ENCODE data around the gene GSTP1. TPM values are rescaled to one million over a fixed set of nuclear protein-coding genes. Genes with fewer than 3 reads are reported as not detected.

The GSTP1 gene
- total RNA-seq, 2 experiments from 2014 or later: 330 to 337 TPM

DNA sequence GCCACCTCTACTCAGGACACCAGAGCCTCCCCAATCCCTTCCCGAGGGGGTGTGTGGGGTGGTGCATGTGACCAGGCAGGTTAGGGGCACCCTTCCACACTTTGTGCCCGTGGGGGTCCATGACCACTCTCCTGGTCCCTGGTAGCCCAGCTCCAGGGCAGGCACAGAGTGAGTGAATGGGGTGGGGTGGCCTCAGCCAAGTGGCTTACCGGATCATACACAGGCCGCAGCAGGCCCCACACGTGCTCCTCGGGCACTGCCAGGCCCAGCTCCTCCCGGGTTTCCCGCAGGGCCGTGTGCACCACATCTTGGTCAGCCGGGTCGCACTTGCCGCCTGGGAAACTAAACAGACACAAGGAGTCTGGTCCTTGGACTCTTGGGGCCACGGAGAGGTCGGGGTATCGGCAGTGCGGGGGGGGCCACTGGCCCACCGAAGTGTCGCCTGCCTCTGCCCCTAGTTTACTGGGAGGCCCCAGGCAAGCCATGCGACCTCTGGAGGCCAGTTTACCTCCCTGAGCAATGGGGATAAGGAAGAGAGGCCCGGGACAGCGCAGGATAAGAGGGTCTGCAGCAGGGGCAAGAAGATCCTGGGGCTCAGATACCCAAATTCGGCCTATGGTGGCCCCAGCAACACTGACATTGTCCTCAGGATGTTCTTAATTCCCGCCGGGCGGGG is 45.2 kb downstream of the GSTP1 start:
- Mint-ChIP-seq H3K27ac (peak overlapping the region; percentile 94), H3K9me3 (ENCODE audit: insufficient read depth) (no peaks in the 10 kb centered on the region), H3K4me3 (peak overlapping the region; percentile 64), H3K27me3 (ENCODE audit: low read depth) (no peaks in the 10 kb centered on the region), H3K4me1 (ENCODE audit: low read depth) (peaks cover 25% of the 10 kb centered on the region), H3K36me3 (ENCODE audit: low read depth) (no peaks in the 10 kb centered on the region)
- DNase-seq (no peak), ATAC-seq (no peak)
- POLR2A ChIA-PET: interaction anchor here (0.6 to 2.1 kb wide), 10 partner anchors 9 to 392 kb away, joined by 3 to 7 read pairs (median 4); no protein-coding TSS in a partner anchor
- CTCF ChIA-PET: interaction anchor here (1.2 to 7.0 kb wide), 19 partner anchors 9 to 538 kb away, joined by 3 to 111 read pairs (median 11); partner anchors contain the start of genes ACY3, PTPRCAP and TBX10

DNA sequence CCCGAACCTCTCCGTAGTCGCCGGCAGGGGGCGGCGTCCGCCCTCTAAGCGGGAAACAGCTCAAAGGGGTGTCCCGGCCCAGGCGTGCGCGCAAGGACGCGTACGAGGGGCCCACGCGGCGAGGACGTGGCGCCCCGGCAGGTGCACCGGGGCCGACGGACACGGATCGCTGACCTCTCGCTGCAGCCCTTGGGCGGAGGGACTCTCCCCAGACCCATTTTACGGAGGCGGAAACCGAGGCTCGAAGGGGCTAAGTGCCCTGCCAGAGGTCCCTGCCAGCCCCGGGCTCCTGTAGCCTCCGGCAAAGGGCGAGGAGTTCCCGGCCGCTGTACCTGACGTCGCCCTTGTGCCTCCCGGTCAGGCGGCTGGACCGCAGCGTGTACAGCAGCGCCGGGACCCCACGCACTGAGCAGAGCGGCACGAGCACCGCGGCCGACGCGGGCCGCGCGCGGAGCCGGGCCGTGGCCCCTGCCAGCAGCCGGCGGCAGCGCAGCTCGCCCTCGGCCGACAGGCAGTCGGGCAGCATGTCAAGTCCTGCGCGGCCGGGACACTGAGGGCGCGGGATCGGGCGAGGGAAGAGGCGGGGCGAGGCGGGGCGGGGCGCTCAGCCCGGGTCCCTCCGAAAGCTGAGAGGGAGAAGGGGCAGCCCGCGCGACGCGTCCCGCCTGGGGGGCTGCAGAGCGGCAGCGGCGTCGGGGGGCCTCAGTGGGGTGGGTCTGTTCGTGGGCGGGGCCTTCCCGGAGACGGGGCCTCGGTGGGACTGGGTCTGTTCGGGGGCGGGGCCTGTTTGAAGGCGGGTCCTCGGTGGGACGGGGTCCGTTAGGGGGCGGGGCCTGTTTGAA is 46.0 kb downstream of the GSTP1 start, which contains the start of gene NUDT8:
Gene NUDT8 (minus strand): TSS at position 552 of the 842 bp plus-strand sequence. CDS start 26 bp downstream, at position 526.
- H3K36me3 Mint-ChIP-seq (ENCODE audit: low read depth): no peaks in the 10 kb centered on the region
- H3K9me3 Mint-ChIP-seq (ENCODE audit: insufficient read depth): no peaks in the 10 kb centered on the region
- H3K4me3 Mint-ChIP-seq: peak within 1 kb of the TSS; percentile 81
- ChIA-PET CTCF (interaction anchor here (0.6 to 7.0 kb wide), 31 partner anchors 10 to 624 kb away, joined by 3 to 111 read pairs (median 4); partner anchors contain the start of genes ACY3, PPP1CA, PTPRCAP and TBX10), POLR2A (interaction anchor here (0.6 to 2.1 kb wide), 11 partner anchors 10 to 392 kb away, joined by 3 to 12 read pairs (median 4); no protein-coding TSS in a partner anchor)
- peaks cover 25% of the 10 kb centered on the region for H3K4me1 Mint-ChIP-seq (ENCODE audit: low read depth)
- peak within 1 kb of the TSS; percentile 94 for H3K27ac Mint-ChIP-seq
- ATAC-seq: peak; percentile 74
- H3K27me3 Mint-ChIP-seq (ENCODE audit: low read depth): no peaks in the 10 kb centered on the region
- DNase-seq: peak; percentile 94

DNA sequence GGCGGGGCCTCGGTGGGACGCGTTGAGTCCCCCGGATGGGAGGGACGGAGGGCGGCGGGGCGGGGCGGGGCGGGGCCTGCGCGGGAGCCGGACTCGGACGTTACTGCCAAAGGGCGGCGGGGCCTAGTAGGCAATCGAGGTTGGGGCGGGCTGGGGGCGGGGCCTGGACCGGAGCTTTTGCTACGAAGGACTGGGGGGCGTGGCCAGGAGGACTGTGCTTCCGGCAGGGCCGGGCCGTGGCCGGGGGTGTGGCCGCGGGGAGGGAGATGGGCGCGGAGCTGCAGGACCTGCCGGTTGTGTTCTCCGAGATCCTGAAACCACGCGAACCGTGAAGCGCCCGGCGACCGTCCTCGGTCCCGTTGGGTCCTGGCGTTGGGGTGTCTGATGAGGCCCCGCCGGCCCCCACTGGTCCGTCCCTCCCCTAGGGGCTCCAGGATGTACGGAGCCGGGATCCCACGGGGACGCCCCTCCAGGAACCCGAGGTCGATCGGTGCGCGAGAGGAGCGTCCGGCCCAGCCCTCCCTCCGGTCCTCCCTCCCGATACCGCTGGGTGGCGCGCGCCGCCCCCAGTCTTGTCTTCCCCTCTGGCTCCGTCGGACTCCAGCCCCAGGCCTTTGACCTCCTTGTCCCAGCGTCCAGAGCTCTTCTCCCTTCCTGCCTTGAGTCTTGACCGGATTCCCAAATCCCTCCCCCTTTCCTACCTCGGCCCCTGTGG is 46.8 kb downstream of the GSTP1 start:
- H3K4me1 Mint-ChIP-seq (ENCODE audit: low read depth): peaks cover 25% of the 10 kb centered on the region
- CTCF ChIA-PET: interaction anchor here (0.6 to 7.0 kb wide), 29 partner anchors 9 to 623 kb away, joined by 3 to 111 read pairs (median 4); partner anchors contain the start of genes ACY3, PPP1CA and TBX10
- H3K27ac Mint-ChIP-seq: peak overlapping the region; percentile 94
- DNase-seq (peak; percentile 99), ATAC-seq (peak; percentile 71)
- H3K36me3 Mint-ChIP-seq (ENCODE audit: low read depth): no peaks in the 10 kb centered on the region
- H3K4me3 Mint-ChIP-seq: peak overlapping the region; percentile 81
- POLR2A ChIA-PET: interaction anchor here (1.0 to 2.1 kb wide), 6 partner anchors 16 to 393 kb away, joined by 3 to 12 read pairs (median 5); no protein-coding TSS in a partner anchor
- H3K27me3 Mint-ChIP-seq (ENCODE audit: low read depth): no peaks in the 10 kb centered on the region
- no peaks in the 10 kb centered on the region for H3K9me3 Mint-ChIP-seq (ENCODE audit: insufficient read depth)

DNA sequence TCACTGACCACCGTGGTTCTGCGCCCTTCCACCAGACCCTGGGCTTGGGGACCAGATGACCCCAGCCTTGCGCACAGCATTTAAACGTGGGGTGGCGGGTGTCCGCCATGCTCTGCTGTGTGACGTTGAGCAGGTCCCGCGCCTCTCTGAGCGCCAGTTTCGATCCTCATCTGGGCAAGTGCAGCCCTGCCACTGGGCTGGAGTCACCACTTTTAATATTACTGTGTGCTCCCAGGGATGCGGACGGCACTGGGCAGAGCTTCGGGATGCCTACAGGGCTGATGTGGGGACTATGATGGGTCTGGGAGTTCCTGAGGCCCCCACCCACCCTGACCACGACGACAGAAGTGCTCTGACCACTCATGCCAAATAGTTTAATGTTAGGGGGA is 47.3 kb downstream of the GSTP1 start:
- ChIA-PET POLR2A (interaction anchor here (1.5 to 2.1 kb wide), 3 partner anchors 15 to 17 kb away, joined by 4 to 12 read pairs (median 7); no protein-coding TSS in a partner anchor), CTCF (interaction anchor here (1.1 to 7.0 kb wide), 13 partner anchors 9 to 623 kb away, joined by 3 to 111 read pairs (median 19); partner anchors contain the start of genes ACY3 and TBX10)
- Mint-ChIP-seq H3K4me1 (ENCODE audit: low read depth) (peaks cover 25% of the 10 kb centered on the region), H3K36me3 (ENCODE audit: low read depth) (no peaks in the 10 kb centered on the region), H3K27me3 (ENCODE audit: low read depth) (no peaks in the 10 kb centered on the region), H3K27ac (peak overlapping the region; percentile 94), H3K4me3 (peak overlapping the region; percentile 81), H3K9me3 (ENCODE audit: insufficient read depth) (no peaks in the 10 kb centered on the region)
- DNase-seq: no peak
- ATAC-seq: no peak

DNA sequence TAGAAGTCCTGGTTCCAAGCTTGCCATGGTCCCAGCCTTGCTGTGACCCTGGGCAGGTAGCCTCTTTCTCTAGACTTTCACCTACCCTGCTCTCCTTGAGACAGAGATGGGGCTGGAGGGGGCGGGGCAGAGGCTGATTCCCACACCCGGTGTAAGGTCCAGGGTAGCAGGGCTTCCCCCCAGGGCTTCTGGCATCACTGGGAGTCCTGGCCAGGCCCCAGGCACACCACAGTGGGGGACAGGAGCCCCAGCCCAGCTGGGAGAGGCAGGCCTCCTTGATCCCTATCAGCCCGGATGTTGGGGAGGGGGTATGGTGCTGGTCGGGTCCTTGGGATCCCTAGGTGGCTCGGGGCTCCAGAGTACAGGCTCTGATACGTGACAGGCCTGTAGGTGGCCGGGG is 47.8 kb downstream of the GSTP1 start:
- no peak overlapping the region for H3K27ac Mint-ChIP-seq
- ATAC-seq (no peak), DNase-seq (no peak)
- no peaks in the 10 kb centered on the region for H3K9me3 Mint-ChIP-seq (ENCODE audit: insufficient read depth)
- ChIA-PET CTCF (interaction anchor here (4.5 to 7.0 kb wide), 3 partner anchors 15 to 27 kb away, joined by 63 to 111 read pairs (median 90); partner anchors contain the start of gene ACY3), POLR2A (interaction anchor here (1.2 to 1.5 kb wide), 2 partner anchors 17 to 20 kb away, joined by 4 to 5 read pairs; no protein-coding TSS in a partner anchor)
- no peaks in the 10 kb centered on the region for H3K27me3 Mint-ChIP-seq (ENCODE audit: low read depth)
- H3K36me3 Mint-ChIP-seq (ENCODE audit: low read depth): no peaks in the 10 kb centered on the region
- H3K4me3 Mint-ChIP-seq: peak overlapping the region; percentile 81
- H3K4me1 Mint-ChIP-seq (ENCODE audit: low read depth): peaks cover 25% of the 10 kb centered on the region

DNA sequence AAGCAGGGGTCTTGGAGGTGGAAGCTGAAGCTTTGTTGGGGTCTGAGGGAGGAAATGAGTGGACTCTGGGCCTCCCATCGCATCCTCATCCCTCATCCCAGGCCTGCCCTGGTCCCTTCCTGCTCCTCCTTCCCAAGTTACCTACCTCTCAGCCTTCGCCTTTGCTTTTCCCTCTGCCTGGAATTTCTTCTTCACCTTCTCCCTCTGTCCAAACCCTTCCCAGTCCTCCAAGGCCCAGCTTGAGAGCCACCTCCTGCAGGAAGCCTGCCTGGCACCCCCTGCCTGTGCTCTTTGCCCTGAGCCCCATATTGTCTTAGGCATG is 48.2 kb downstream of the GSTP1 start:
- ChIA-PET POLR2A (interaction anchor here (1.2 to 1.5 kb wide), 2 partner anchors 16 to 19 kb away, joined by 4 to 5 read pairs; no protein-coding TSS in a partner anchor), CTCF (interaction anchor here (5.7 to 7.0 kb wide), 2 partner anchors 15 to 16 kb away, joined by 90 to 111 read pairs; partner anchors contain the start of gene ACY3)
- Mint-ChIP-seq H3K4me1 (ENCODE audit: low read depth) (peaks cover 28% of the 10 kb centered on the region), H3K9me3 (ENCODE audit: insufficient read depth) (no peaks in the 10 kb centered on the region), H3K4me3 (no peak overlapping the region), H3K27me3 (ENCODE audit: low read depth) (no peaks in the 10 kb centered on the region), H3K27ac (peak overlapping the region; percentile 44), H3K36me3 (ENCODE audit: low read depth) (no peaks in the 10 kb centered on the region)
- ATAC-seq (no peak), DNase-seq (no peak)

DNA sequence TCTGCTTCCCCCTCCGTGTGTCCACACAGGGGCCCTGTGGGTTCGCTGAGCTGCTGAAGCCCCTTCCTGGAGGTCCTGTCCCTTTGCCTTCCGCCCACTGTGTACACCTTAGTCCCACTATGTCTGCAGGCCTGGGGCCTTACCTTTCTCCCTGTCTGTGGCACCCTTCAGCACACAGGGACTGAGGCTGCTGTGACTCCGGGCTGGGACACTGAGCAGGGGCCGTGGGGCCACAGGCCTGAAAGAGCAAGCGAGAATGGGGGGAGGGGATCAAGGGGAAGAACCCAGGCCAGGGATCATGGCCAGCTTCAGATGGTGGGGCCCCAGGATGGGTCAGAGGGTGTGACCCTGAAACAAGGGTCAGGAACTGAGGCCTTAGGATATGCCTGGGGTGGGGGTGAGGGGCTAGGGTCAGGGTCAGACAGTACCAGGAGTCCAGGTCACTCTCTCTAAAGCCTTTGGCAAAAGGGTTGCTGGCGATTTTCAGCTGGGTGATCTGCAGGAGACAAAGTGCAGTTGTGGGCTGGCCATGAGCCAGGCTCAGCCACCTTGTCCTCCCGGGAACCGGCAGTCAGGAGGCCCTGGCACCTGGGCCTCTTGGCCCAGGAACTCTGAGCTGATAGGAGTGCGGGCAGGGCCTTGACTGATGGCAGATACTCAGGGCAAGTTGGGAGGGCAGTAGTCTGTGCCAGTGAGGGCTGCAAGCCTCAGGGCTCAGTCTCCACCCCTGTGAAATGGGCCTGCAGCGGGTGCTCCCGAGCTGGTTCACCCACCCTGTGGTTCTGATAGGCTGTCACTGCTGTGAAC is 48.8 kb downstream of the GSTP1 start:
- Mint-ChIP-seq H3K4me1 (ENCODE audit: low read depth) (peaks cover 32% of the 10 kb centered on the region), H3K36me3 (ENCODE audit: low read depth) (no peaks in the 10 kb centered on the region), H3K27ac (peak overlapping the region; percentile 44), H3K27me3 (ENCODE audit: low read depth) (no peaks in the 10 kb centered on the region), H3K4me3 (no peak overlapping the region), H3K9me3 (ENCODE audit: insufficient read depth) (no peaks in the 10 kb centered on the region)
- CTCF ChIA-PET: interaction anchor here (5.7 to 7.0 kb wide), 2 partner anchors 14 to 17 kb away, joined by 90 to 111 read pairs; partner anchors contain the start of gene ACY3
- ATAC-seq (no peak), DNase-seq (no peak)
- POLR2A ChIA-PET: interaction anchor here (1.1 to 1.5 kb wide), 3 partner anchors 12 to 19 kb away, joined by 3 to 5 read pairs (median 4); no protein-coding TSS in a partner anchor

DNA sequence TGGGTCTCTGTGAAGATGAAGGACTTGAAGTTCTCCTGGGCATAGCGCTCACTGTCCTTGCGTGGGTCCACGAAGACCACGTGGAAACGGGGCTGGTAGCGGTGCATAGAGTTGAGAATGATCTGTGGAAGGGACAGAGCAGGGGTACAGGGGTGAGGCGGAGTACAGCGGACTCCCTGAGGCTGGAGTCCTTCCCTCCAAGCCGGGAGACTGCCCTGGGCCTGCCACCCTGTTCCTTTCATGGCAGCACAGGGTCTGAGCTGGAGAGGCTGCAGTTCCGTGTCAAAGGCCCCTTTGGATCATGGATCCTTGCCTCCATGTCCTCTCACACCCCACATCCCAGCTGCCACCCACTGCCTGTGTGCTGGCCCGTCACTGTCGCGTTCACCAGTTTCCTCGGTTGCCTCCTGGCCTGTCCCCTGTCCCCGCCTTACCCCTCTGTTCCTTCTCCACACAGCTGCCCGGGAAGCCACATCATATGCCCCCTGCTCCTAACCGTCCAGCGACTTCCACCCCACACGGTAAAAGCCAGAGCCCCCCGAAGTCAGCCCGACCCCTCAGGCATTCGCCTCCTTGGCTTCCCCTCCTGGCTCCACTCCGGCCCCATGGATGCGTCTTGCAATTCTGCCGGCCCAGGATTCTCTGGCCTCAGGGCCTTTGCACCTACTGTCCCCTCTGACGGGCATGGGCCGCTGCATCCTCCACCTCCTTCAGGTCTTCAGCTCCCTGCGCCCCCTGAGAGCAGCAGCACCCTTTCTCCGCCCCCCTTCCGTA is 49.6 kb downstream of the GSTP1 start:
- no peak overlapping the region for H3K27ac Mint-ChIP-seq
- CTCF ChIA-PET: interaction anchor here (5.7 kb wide), 1 partner anchor 13 kb away, joined by 111 read pairs; the partner anchor contains the start of gene ACY3

DNA sequence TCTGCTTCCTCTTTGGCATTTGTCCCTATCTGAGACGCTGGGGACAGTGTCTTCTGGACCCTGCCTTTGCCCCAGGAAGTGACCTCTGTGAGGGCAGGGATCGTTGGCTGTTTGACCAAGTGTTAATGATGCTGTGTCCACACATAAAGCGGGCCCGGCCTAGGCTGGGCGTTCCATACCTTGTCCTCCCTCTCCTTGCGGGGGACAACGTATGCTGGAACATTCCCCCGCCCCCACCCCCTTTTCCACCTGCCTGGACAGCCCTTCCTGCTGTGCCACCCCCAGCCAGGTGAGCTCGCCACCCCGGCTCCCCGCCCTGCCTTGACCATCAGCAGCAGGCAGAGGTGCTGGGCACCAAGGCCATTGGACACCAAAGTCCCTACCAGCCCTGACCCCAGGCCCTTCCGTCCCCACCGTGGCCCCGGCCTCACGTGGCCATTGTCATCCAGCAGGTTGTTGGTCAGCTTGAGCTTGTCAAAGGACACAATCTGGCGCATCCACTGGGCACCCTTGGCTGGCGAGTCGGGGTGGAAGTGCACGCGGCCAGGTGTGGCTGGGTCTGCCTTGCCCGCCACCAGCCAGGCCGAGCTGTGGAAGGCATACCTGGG is 50.2 kb downstream of the GSTP1 start:
- Mint-ChIP-seq H3K4me1 (ENCODE audit: low read depth) (peaks cover 24% of the 10 kb centered on the region), H3K9me3 (ENCODE audit: insufficient read depth) (no peaks in the 10 kb centered on the region), H3K36me3 (ENCODE audit: low read depth) (no peaks in the 10 kb centered on the region), H3K27me3 (ENCODE audit: low read depth) (peaks cover 2% of the 10 kb centered on the region), H3K4me3 (no peak overlapping the region), H3K27ac (no peak overlapping the region)
- CTCF ChIA-PET: interaction anchor here (5.7 kb wide), 1 partner anchor 13 kb away, joined by 111 read pairs; the partner anchor contains the start of gene ACY3
- ATAC-seq (no peak), DNase-seq (no peak)
- POLR2A ChIA-PET: interaction anchor here (0.6 to 1.1 kb wide), 2 partner anchors 11 to 15 kb away, joined by 3 read pairs; no protein-coding TSS in a partner anchor

More for the DNA sequence above, 49.6 kb downstream of the GSTP1 start:
- H3K4me1 Mint-ChIP-seq (ENCODE audit: low read depth): peaks cover 27% of the 10 kb centered on the region
- no peaks in the 10 kb centered on the region for H3K36me3 Mint-ChIP-seq (ENCODE audit: low read depth)
- no peaks in the 10 kb centered on the region for H3K9me3 Mint-ChIP-seq (ENCODE audit: insufficient read depth)
- no peaks in the 10 kb centered on the region for H3K27me3 Mint-ChIP-seq (ENCODE audit: low read depth)
- no peak for ATAC-seq
- POLR2A ChIA-PET: interaction anchor here (0.6 to 1.1 kb wide), 2 partner anchors 11 to 16 kb away, joined by 3 read pairs; no protein-coding TSS in a partner anchor
- DNase-seq: no peak
- H3K4me3 Mint-ChIP-seq: no peak overlapping the region

All from activated CD8-positive, alpha-beta T cell treated with anti-CD3 and anti-CD28 coated beads, Interleukin-2, amount 10 ng/mL, durations not matched to agents 7 days and 5 days (primary cell).